DOHH2 (cell line): ENCODE data around the gene EQTN.

ENCODE experiments used
- H3F3A ChIP-seq: fragments of 200-600 bp; sonication (generic), shearing (Covaris generic); 2 replicates; pipeline ENCODE4 v1.6.0; 2016; ENCODE audit warnings: antibody characterized with exemption, mild to moderate bottlenecking; ENCODE audit not compliant: control insufficient read depth, insufficient read depth
- H3K27ac ChIP-seq: fragments of 200-600 bp; sonication (generic); 2 replicates; pipeline ENCODE4 v1.5.1; 2014; ENCODE audit warnings: low read depth, mild to moderate bottlenecking, low read length, moderate library complexity
- H3K27me3 ChIP-seq: fragments of 200-600 bp; sonication (generic); 2 replicates; pipeline ENCODE4 v1.6.1; 2014; ENCODE audit warnings: mild to moderate bottlenecking, low read length, mixed read lengths; ENCODE audit not compliant: control insufficient read depth
- H3K36me3 ChIP-seq: fragments of 200-600 bp; sonication (generic); 2 replicates; pipeline ENCODE4 v1.6.1; 2014; ENCODE audit warnings: mild to moderate bottlenecking, low read length, moderate library complexity, mixed read lengths; ENCODE audit not compliant: control insufficient read depth
- H3K4me1 ChIP-seq: fragments of 200-600 bp; sonication (generic); 2 replicates; pipeline ENCODE4 v1.6.1; 2014; ENCODE audit warnings: mild to moderate bottlenecking, low read length, mixed read lengths; ENCODE audit not compliant: control insufficient read depth
- H3K4me2 ChIP-seq: fragments of 200-600 bp; sonication (generic); 2 replicates; pipeline ENCODE4 v1.6.0; 2014; ENCODE audit warnings: mild to moderate bottlenecking, low read length, moderate library complexity
- H3K4me3 ChIP-seq: fragments of 200-600 bp; sonication (generic); 2 replicates; pipeline ENCODE4 v1.5.1; 2014; ENCODE audit warnings: mild to moderate bottlenecking, low read length, mixed read lengths
- H3K79me2 ChIP-seq: fragments of 200-600 bp; sonication (generic); 2 replicates; pipeline ENCODE4 v1.6.1; 2014; ENCODE audit warnings: mild to moderate bottlenecking, low read length, mixed read lengths; ENCODE audit not compliant: control insufficient read depth
- H3K9me2 ChIP-seq: fragments of 200-600 bp; sonication (generic); replicated peaks from 2 replicates; pipeline ENCODE4 v1.6.1; 2014; ENCODE audit warnings: mild to moderate bottlenecking, low read length, mixed read lengths; ENCODE audit not compliant: control insufficient read depth
- H3K9me3 ChIP-seq: fragments of 200-600 bp; sonication (generic); 2 replicates; pipeline ENCODE4 v1.6.1; 2014; ENCODE audit warnings: antibody characterized with exemption, low read length, mixed read lengths; ENCODE audit not compliant: control insufficient read depth, insufficient read depth
- H4K20me1 ChIP-seq: fragments of 200-600 bp; sonication (generic); 2 replicates; pipeline ENCODE4 v1.6.0; 2014; ENCODE audit warnings: low read depth, mild to moderate bottlenecking, antibody characterized with exemption, low read length, moderate library complexity; ENCODE audit not compliant: control insufficient read depth, insufficient read depth
- EZH2phosphoT487 ChIP-seq: fragments of 200-600 bp; sonication (generic); IDR thresholded peaks from 2 replicates; pipeline ENCODE4 v1.6.1; 2017; ENCODE audit warnings: borderline replicate concordance, mild to moderate bottlenecking, antibody characterized with exemption, low read length, moderate library complexity, mixed read lengths
- TF ChIP-seq, protein P1 (sequence below): fragments of 200-600 bp; sonication (generic); IDR thresholded peaks from one replicate; pipeline ENCODE4 v1.5.1; 2014; ENCODE audit warnings: antibody characterized with exemption, mild to moderate bottlenecking, low read depth, low read length; ENCODE audit not compliant: poor library complexity, severe bottlenecking

EQTN gene

DNA sequence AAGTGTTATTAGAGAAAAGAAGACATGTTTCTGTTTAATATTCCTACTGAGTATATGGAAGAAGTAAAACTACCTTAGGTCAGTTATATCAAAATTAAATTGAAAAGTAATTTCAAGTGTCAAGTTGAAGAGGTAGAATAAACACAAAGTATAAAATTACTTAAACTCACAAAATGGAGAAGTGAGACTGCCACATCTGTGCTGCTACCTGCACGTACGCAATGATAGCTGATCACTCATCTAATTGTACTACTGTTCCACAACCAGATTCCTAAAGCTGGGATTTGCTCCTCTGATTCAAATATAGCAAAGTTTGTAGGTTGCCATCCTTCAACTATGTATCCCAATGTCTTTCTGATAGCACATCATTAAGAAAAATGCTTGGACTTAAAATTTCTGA lies 24.8 kb downstream of the EQTN start:
- Histone ChIP-seq H4K20me1 (no peaks in the 10 kb centered on the region), H3K4me2 (no peak overlapping the region; the same call in 1 of the 2 replicates), H3K27me3 (no peaks in the 10 kb centered on the region), H3K9me2 (no peaks in the 10 kb centered on the region), H3K79me2 (no peaks in the 10 kb centered on the region), H3F3A (no peaks in the 10 kb centered on the region), H3K4me3 (no peak overlapping the region), H3K9me3 (no peaks in the 10 kb centered on the region), H3K36me3 (no peaks in the 10 kb centered on the region), H3K27ac (no peak overlapping the region), H3K4me1 (peaks cover 14% of the 10 kb centered on the region)
- TF ChIP-seq EZH2phosphoT487 = no peak
- TF ChIP-seq, protein P1, sequence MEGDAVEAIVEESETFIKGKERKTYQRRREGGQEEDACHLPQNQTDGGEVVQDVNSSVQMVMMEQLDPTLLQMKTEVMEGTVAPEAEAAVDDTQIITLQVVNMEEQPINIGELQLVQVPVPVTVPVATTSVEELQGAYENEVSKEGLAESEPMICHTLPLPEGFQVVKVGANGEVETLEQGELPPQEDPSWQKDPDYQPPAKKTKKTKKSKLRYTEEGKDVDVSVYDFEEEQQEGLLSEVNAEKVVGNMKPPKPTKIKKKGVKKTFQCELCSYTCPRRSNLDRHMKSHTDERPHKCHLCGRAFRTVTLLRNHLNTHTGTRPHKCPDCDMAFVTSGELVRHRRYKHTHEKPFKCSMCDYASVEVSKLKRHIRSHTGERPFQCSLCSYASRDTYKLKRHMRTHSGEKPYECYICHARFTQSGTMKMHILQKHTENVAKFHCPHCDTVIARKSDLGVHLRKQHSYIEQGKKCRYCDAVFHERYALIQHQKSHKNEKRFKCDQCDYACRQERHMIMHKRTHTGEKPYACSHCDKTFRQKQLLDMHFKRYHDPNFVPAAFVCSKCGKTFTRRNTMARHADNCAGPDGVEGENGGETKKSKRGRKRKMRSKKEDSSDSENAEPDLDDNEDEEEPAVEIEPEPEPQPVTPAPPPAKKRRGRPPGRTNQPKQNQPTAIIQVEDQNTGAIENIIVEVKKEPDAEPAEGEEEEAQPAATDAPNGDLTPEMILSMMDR = no peak

GRCh38 chr9:27261517-27262211 lies 35.3 kb downstream of the EQTN start:
- Histone ChIP-seq H3K36me3 (no peaks in the 10 kb centered on the region), H3K9me2 (no peaks in the 10 kb centered on the region), H3F3A (no peaks in the 10 kb centered on the region), H3K4me1 (no peaks in the 10 kb centered on the region), H3K79me2 (no peaks in the 10 kb centered on the region), H3K4me2 (no peak overlapping the region), H3K4me3 (no peak overlapping the region), H3K27me3 (peaks cover 3% of the 10 kb centered on the region; the same call in 1 of the 2 replicates), H3K27ac (no peak overlapping the region), H3K9me3 (no peaks in the 10 kb centered on the region), H4K20me1 (no peaks in the 10 kb centered on the region)
- TF ChIP-seq, protein P1 = no peak
- TF ChIP-seq EZH2phosphoT487 = no peak

GRCh38 chr9:27260789-27261516 lies 36.0 kb downstream of the EQTN start:
- Histone ChIP-seq H3K27me3 (peaks cover 3% of the 10 kb centered on the region; the same call in 1 of the 2 replicates), H3K4me3 (no peak overlapping the region), H3K79me2 (no peaks in the 10 kb centered on the region), H3K4me1 (no peaks in the 10 kb centered on the region), H3K4me2 (no peak overlapping the region), H3K36me3 (no peaks in the 10 kb centered on the region), H3F3A (no peaks in the 10 kb centered on the region), H3K9me2 (no peaks in the 10 kb centered on the region), H4K20me1 (no peaks in the 10 kb centered on the region), H3K9me3 (no peaks in the 10 kb centered on the region), H3K27ac (no peak overlapping the region)
- TF ChIP-seq, protein P1 = no peak
- no peak for TF ChIP-seq EZH2phosphoT487
